Glutamatergic neuron (in vitro differentiated cells): ENCODE measurements around the gene MERTK. TPM values are rescaled to one million over a fixed set of nuclear protein-coding genes. Genes with fewer than 3 reads are reported as not detected.

Source experiments
- DNase-seq: peaks from one replicate; pipeline ENCODE4 v3.0.0; 2022
- H3K27ac Mint-ChIP-seq: one replicate; pipeline ENCODE4 v1.8.0; 2020; ENCODE audit warnings: mild to moderate bottlenecking, mixed read lengths, inconsistent platforms; ENCODE audit not compliant: unreplicated experiment
- H3K27me3 Mint-ChIP-seq: one replicate; pipeline ENCODE4 v1.8.0; 2020; ENCODE audit warnings: mild to moderate bottlenecking, moderate library complexity, mixed read lengths, inconsistent platforms; ENCODE audit not compliant: unreplicated experiment
- H3K36me3 Mint-ChIP-seq: one replicate; pipeline ENCODE4 v1.8.0; 2020; ENCODE audit warnings: mild to moderate bottlenecking, mixed read lengths, inconsistent platforms; ENCODE audit not compliant: unreplicated experiment
- H3K4me1 Mint-ChIP-seq: one replicate; pipeline ENCODE4 v1.8.0; 2020; ENCODE audit warnings: mild to moderate bottlenecking, low read depth, mixed read lengths, inconsistent platforms; ENCODE audit not compliant: unreplicated experiment
- H3K4me3 Mint-ChIP-seq: one replicate; pipeline ENCODE4 v1.8.0; 2020; ENCODE audit warnings: mild to moderate bottlenecking, mixed read lengths, inconsistent platforms; ENCODE audit not compliant: unreplicated experiment
- H3K9me3 Mint-ChIP-seq: one replicate; pipeline ENCODE4 v1.8.0; 2020; ENCODE audit warnings: mild to moderate bottlenecking, moderate library complexity, mixed read lengths, inconsistent platforms; ENCODE audit not compliant: unreplicated experiment
- total RNA-seq: library from RNA; stranded (reverse); fragmentation: NEBNext Ultra II Directional; extraction: Animal tissue kit (Norgen Biotek cat#: 25700); gene quantifications from one replicate; pipeline ENCODE4 v1.2.1, GENCODE V29; 2021; ENCODE audit not compliant: unreplicated experiment
- TF ChIP-seq, protein P1 (sequence below): fragments of 200-600 bp; sonication (generic); IDR thresholded peaks from one replicate; pipeline ENCODE4 v1.5.0; 2021; ENCODE audit not compliant: partially characterized antibody, unreplicated experiment

The MERTK gene
- total RNA-seq, 1 donor from 2014 or later = 2.3 TPM

DNA sequence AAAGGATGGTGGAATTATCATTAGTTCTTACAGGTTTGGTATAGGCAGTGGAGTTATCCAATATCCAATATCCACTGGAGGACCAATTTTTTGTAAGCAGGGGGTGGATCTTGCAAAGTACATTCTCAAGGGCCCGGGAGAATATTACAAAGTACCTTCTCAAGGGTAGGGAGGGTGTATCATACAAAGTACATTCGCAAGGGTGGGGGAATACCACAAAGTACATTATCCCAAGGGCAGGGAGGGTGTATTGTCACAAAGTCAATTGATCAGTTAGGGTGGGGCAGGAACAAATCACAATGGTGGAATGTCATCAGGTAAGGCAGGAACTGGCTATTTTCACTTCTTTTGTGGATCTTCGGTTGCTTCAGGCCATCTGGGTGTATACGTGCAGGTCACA, 101.4 kb downstream of the MERTK start:
- H3K27me3 Mint-ChIP-seq = no peaks in the 10 kb centered on the region
- TF ChIP-seq, protein P1, sequence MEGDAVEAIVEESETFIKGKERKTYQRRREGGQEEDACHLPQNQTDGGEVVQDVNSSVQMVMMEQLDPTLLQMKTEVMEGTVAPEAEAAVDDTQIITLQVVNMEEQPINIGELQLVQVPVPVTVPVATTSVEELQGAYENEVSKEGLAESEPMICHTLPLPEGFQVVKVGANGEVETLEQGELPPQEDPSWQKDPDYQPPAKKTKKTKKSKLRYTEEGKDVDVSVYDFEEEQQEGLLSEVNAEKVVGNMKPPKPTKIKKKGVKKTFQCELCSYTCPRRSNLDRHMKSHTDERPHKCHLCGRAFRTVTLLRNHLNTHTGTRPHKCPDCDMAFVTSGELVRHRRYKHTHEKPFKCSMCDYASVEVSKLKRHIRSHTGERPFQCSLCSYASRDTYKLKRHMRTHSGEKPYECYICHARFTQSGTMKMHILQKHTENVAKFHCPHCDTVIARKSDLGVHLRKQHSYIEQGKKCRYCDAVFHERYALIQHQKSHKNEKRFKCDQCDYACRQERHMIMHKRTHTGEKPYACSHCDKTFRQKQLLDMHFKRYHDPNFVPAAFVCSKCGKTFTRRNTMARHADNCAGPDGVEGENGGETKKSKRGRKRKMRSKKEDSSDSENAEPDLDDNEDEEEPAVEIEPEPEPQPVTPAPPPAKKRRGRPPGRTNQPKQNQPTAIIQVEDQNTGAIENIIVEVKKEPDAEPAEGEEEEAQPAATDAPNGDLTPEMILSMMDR = no peak
- no peak for DNase-seq
- H3K4me1 Mint-ChIP-seq = peaks cover 2% of the 10 kb centered on the region
- H3K36me3 Mint-ChIP-seq = no peaks in the 10 kb centered on the region
- H3K27ac Mint-ChIP-seq = no peak overlapping the region
- H3K9me3 Mint-ChIP-seq = no peaks in the 10 kb centered on the region
- H3K4me3 Mint-ChIP-seq = no peak overlapping the region

DNA sequence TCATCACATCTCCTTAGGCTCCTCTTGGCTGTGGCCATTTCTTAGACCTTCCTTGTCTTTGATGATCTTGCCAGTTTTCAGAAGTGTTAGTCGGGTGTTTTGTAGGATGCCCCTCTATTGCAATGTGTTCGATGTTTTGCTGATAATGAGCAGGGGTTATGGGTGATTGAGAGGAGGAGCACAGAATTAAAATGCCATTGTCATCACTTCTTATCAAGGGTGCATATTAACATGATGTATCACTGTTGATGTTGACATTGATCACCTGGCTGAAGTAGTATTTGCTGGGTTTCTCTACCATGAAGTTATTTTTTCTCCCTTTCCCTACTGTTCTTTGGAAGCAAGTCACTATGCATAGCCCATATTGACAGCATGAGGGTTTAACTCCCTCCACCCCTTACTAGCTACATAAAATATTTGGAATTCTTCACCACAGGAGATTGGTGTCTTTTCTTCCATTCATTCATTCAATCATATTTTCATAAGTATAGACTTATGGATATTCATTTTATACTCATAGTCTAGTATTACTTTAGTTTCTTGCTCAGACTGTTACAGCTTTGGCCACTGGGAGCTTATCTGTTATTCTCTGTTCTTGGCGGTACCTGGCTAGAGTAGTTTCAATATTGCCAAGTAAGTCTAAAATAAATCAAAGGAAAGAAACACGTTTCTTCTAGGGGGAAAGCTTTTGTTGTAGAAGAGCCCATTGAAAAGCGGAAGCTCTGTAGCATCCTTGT, 102.2 kb downstream of the MERTK start:
- peaks cover 2% of the 10 kb centered on the region for H3K4me1 Mint-ChIP-seq
- H3K9me3 Mint-ChIP-seq = no peaks in the 10 kb centered on the region
- no peak for DNase-seq
- no peaks in the 10 kb centered on the region for H3K36me3 Mint-ChIP-seq
- no peak overlapping the region for H3K27ac Mint-ChIP-seq
- no peak overlapping the region for H3K4me3 Mint-ChIP-seq
- TF ChIP-seq, protein P1 = no peak
- no peaks in the 10 kb centered on the region for H3K27me3 Mint-ChIP-seq

DNA sequence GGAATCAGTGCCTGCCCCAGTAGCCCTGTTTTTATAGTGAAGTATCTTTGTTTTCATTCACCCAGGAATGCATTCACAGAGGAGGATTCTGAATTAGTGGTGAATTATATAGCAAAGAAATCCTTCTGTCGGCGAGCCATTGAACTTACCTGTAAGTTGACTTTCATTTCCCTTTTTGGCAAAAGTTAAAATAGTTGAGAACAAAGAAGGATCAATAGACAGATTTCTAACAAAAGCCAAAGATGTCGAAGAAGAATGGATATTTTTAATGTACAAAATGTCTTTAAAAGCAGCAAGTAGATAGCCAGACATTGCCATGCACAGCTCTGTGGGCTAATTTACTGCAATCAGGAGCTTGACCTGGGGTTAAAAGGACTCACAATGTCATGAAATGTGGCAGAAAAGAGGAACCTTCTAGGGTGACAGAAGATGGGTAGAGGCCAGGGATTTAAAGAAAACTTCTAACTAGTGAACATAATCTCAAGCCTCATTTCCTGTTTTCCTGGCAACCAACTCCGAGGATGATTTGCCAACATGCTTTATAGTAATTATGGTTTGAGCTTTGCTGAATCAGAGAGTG, 102.8 kb downstream of the MERTK start:
- no peak overlapping the region for H3K27ac Mint-ChIP-seq

DNA sequence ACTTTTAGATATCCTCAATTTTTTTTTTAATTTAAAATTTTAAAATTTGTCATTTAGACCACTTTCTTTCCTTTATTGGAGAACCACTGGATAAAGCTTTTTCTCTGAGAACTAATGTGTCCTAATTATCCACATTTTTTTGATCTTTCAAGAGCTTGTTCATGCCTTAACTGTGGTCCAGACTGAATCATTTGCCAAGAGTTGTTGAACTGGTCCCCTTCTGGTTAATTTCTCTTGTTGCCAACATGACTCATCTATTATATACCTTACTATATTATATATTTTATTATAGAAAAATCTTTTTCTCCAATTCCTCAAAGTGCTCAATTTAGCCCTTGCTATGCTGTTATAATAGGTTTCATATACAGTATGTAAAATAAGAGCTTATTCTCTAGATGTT, 103.5 kb downstream of the MERTK start:
- no peak overlapping the region for H3K4me3 Mint-ChIP-seq
- no peak for DNase-seq
- no peaks in the 10 kb centered on the region for H3K27me3 Mint-ChIP-seq
- TF ChIP-seq, protein P1 = no peak
- H3K4me1 Mint-ChIP-seq = peaks cover 2% of the 10 kb centered on the region
- H3K36me3 Mint-ChIP-seq = no peaks in the 10 kb centered on the region
- H3K27ac Mint-ChIP-seq = no peak overlapping the region
- H3K9me3 Mint-ChIP-seq = no peaks in the 10 kb centered on the region

More for the DNA sequence above, 102.8 kb downstream of the MERTK start:
- Mint-ChIP-seq H3K9me3 (no peaks in the 10 kb centered on the region), H3K36me3 (no peaks in the 10 kb centered on the region), H3K4me1 (peaks cover 2% of the 10 kb centered on the region), H3K4me3 (no peak overlapping the region), H3K27me3 (no peaks in the 10 kb centered on the region)
- no peak for DNase-seq
- TF ChIP-seq, protein P1 = no peak

DNA sequence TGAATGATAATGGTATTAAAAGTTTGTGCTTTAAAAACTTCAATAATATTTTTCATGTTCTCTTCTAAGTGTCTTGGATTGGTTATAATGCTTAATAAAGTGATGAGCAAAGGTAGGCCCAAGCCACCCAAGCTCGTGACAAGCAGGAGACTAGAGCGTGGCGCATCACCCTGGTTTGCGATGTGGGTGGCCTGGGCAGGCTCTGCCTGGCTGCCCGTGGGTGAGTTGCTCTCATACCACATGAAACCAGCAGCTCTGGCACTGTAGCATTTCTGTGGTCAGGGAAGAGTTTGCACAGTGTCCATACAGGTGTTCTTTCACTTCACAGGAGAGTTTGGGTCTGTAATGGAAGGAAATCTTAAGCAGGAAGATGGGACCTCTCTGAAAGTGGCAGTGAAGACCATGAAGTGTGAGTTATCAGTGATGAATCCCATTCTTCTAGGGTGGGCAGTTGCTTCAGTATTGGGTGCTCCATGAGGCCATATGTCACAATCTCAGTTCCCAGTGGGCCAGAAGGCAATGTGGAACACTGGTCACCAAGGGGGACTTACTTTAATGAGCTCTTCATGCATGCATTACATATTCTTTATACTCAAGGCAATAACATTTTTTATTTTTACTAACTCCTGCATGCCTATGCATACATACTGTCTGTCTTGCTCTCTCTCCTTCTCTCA, 105.3 kb downstream of the MERTK start:
- TF ChIP-seq, protein P1 = no peak
- no peak overlapping the region for H3K4me3 Mint-ChIP-seq
- DNase-seq = no peak
- H3K27ac Mint-ChIP-seq = no peak overlapping the region
- no peaks in the 10 kb centered on the region for H3K9me3 Mint-ChIP-seq
- no peaks in the 10 kb centered on the region for H3K36me3 Mint-ChIP-seq
- no peaks in the 10 kb centered on the region for H3K4me1 Mint-ChIP-seq
- H3K27me3 Mint-ChIP-seq = no peaks in the 10 kb centered on the region
